ENCODE data around the gene PRKCH. TPM values are rescaled to one million over a fixed set of nuclear protein-coding genes. Genes with fewer than 3 reads are reported as not detected.

PRKCH gene
- polyA plus RNA-seq, 4 donors: 5.9 to 17.3 (median 12.9) TPM

- peak; percentile 92 for DNase-seq
- no peaks in the 10 kb centered on the region for H3K27me3 ChIP-seq (ENCODE audit: control insufficient read depth in 3 of 3, insufficient read depth in 3 of 3, low read length in 3 of 3)
- H3K27ac ChIP-seq (ENCODE audit: low read depth in 1 of 3, low read length in 2 of 3): peak overlapping the region in 2 of 3 donors; percentile 60 to 94
- peaks cover 18 to 24% (median 19%) of the 10 kb centered on the region in 3 donors for H3K4me1 ChIP-seq (ENCODE audit: control insufficient read depth in 3 of 3, insufficient read depth in 2 of 3, low read depth in 1 of 3, low read length in 2 of 3)
- H3K36me3 ChIP-seq (ENCODE audit: control insufficient read depth in 3 of 3, insufficient read depth in 2 of 3, low read depth in 1 of 3, low read length in 3 of 3): no peaks in the 10 kb centered on the region
- H3K4me3 ChIP-seq (ENCODE audit: low read depth in 1 of 3, low read length in 3 of 3): no peak overlapping the region
- FAIRE-seq: no peak
- 18 to 49% (median 27%) methylated on average over 8 of the region's 8 CpGs for WGBS, 3 donors
- H3K9me3 ChIP-seq (ENCODE audit: control insufficient read depth in 2 of 2, insufficient read depth in 1 of 2, low read depth in 1 of 2, low read length in 1 of 2): no peaks in the 10 kb centered on the region
These were observed 216.4 kb downstream of the PRKCH start for GRCh38 chr14:61537563-61538463.

- no peak for FAIRE-seq
- WGBS, 3 donors: 68 to 73% (median 71%) methylated on average over 5 of the region's 5 CpGs
- no peak for DNase-seq
- no peaks in the 10 kb centered on the region for H3K27me3 ChIP-seq (ENCODE audit: control insufficient read depth in 3 of 3, insufficient read depth in 3 of 3, low read length in 3 of 3)
- H3K9me3 ChIP-seq (ENCODE audit: control insufficient read depth in 2 of 2, insufficient read depth in 1 of 2, low read depth in 1 of 2, low read length in 1 of 2): no peaks in the 10 kb centered on the region
- H3K36me3 ChIP-seq (ENCODE audit: control insufficient read depth in 3 of 3, insufficient read depth in 2 of 3, low read depth in 1 of 3, low read length in 3 of 3): no peaks in the 10 kb centered on the region
- no peak overlapping the region for H3K4me3 ChIP-seq (ENCODE audit: low read depth in 1 of 3, low read length in 3 of 3)
- peak overlapping the region in 1 of 3 donors; percentile 5 for H3K27ac ChIP-seq (ENCODE audit: low read depth in 1 of 3, low read length in 2 of 3)
- peaks cover 14 to 24% (median 19%) of the 10 kb centered on the region in 3 donors for H3K4me1 ChIP-seq (ENCODE audit: control insufficient read depth in 3 of 3, insufficient read depth in 2 of 3, low read depth in 1 of 3, low read length in 2 of 3)
These were observed 217.2 kb downstream of the PRKCH start for GRCh38 chr14:61538464-61539022.

GRCh38 chr14:61539631-61540030, 218.3 kb downstream of the PRKCH start:
- Histone ChIP-seq H3K36me3 (ENCODE audit: control insufficient read depth in 3 of 3, insufficient read depth in 2 of 3, low read depth in 1 of 3, low read length in 3 of 3) (no peaks in the 10 kb centered on the region), H3K27me3 (ENCODE audit: control insufficient read depth in 3 of 3, insufficient read depth in 3 of 3, low read length in 3 of 3) (no peaks in the 10 kb centered on the region), H3K4me1 (ENCODE audit: control insufficient read depth in 3 of 3, insufficient read depth in 2 of 3, low read depth in 1 of 3, low read length in 2 of 3) (peaks cover 11 to 24% (median 19%) of the 10 kb centered on the region in 3 donors), H3K9me3 (ENCODE audit: control insufficient read depth in 2 of 2, insufficient read depth in 1 of 2, low read depth in 1 of 2, low read length in 1 of 2) (no peaks in the 10 kb centered on the region), H3K27ac (ENCODE audit: low read depth in 1 of 3, low read length in 2 of 3) (no peak overlapping the region), H3K4me3 (ENCODE audit: low read depth in 1 of 3, low read length in 3 of 3) (no peak overlapping the region)
- FAIRE-seq (no peak), DNase-seq (no peak)
- 95 to 97% (median 97%) methylated on average over 5 of the region's 5 CpGs for WGBS, 3 donors

GRCh38 chr14:61540931-61541330, 219.6 kb downstream of the PRKCH start:
- WGBS, 3 donors: 82 to 90% (median 85%) methylated on average over 7 of the region's 7 CpGs
- FAIRE-seq: no peak

GRCh38 chr14:61542848-61543790, 221.7 kb downstream of the PRKCH start:
- peaks cover 0 to 5% (median under 1%) of the 10 kb centered on the region in 3 donors for H3K36me3 ChIP-seq (ENCODE audit: control insufficient read depth in 3 of 3, insufficient read depth in 2 of 3, low read depth in 1 of 3, low read length in 3 of 3)
- H3K4me1 ChIP-seq (ENCODE audit: control insufficient read depth in 3 of 3, insufficient read depth in 2 of 3, low read depth in 1 of 3, low read length in 2 of 3): peaks cover under 1 to 9% (median under 1%) of the 10 kb centered on the region in 3 donors
- H3K27me3 ChIP-seq (ENCODE audit: control insufficient read depth in 3 of 3, insufficient read depth in 3 of 3, low read length in 3 of 3): no peaks in the 10 kb centered on the region
- H3K27ac ChIP-seq (ENCODE audit: low read depth in 1 of 3, low read length in 2 of 3): peak overlapping the region in 1 of 3 donors; percentile 77
- H3K4me3 ChIP-seq (ENCODE audit: low read depth in 1 of 3, low read length in 3 of 3): no peak overlapping the region
- DNase-seq (no peak), FAIRE-seq (no peak)
- whole genome bisulfite sequencing, 3 donors: 61 to 69% (median 66%) methylated on average over 8 of the region's 8 CpGs
- H3K9me3 ChIP-seq (ENCODE audit: control insufficient read depth in 2 of 2, insufficient read depth in 1 of 2, low read depth in 1 of 2, low read length in 1 of 2): no peaks in the 10 kb centered on the region

More at GRCh38 chr14:61540931-61541330, 219.6 kb downstream of the PRKCH start:
- Histone ChIP-seq H3K36me3 (ENCODE audit: control insufficient read depth in 3 of 3, insufficient read depth in 2 of 3, low read depth in 1 of 3, low read length in 3 of 3) (no peaks in the 10 kb centered on the region), H3K4me3 (ENCODE audit: low read depth in 1 of 3, low read length in 3 of 3) (no peak overlapping the region), H3K9me3 (ENCODE audit: control insufficient read depth in 2 of 2, insufficient read depth in 1 of 2, low read depth in 1 of 2, low read length in 1 of 2) (no peaks in the 10 kb centered on the region), H3K4me1 (ENCODE audit: control insufficient read depth in 3 of 3, insufficient read depth in 2 of 3, low read depth in 1 of 3, low read length in 2 of 3) (peaks cover 9 to 22% (median 19%) of the 10 kb centered on the region in 3 donors), H3K27ac (ENCODE audit: low read depth in 1 of 3, low read length in 2 of 3) (no peak overlapping the region), H3K27me3 (ENCODE audit: control insufficient read depth in 3 of 3, insufficient read depth in 3 of 3, low read length in 3 of 3) (no peaks in the 10 kb centered on the region)
- DNase-seq: no peak

- Histone ChIP-seq H3K4me3 (ENCODE audit: low read depth in 1 of 3, low read length in 3 of 3) (no peak overlapping the region), H3K27me3 (ENCODE audit: control insufficient read depth in 3 of 3, insufficient read depth in 3 of 3, low read length in 3 of 3) (no peaks in the 10 kb centered on the region), H3K9me3 (ENCODE audit: control insufficient read depth in 2 of 2, insufficient read depth in 1 of 2, low read depth in 1 of 2, low read length in 1 of 2) (no peaks in the 10 kb centered on the region), H3K27ac (ENCODE audit: low read depth in 1 of 3, low read length in 2 of 3) (peak overlapping the region in 1 of 3 donors; percentile 77), H3K4me1 (ENCODE audit: control insufficient read depth in 3 of 3, insufficient read depth in 2 of 3, low read depth in 1 of 3, low read length in 2 of 3) (peaks cover 0 to 6% (median 0%) of the 10 kb centered on the region in 3 donors), H3K36me3 (ENCODE audit: control insufficient read depth in 3 of 3, insufficient read depth in 2 of 3, low read depth in 1 of 3, low read length in 3 of 3) (peaks cover 0 to 7% (median 2%) of the 10 kb centered on the region in 3 donors)
- DNase-seq: no peak
- 84 to 88% (median 87%) methylated on average over 7 of the region's 7 CpGs for WGBS, 3 donors
- FAIRE-seq: no peak
These were observed 222.6 kb downstream of the PRKCH start for GRCh38 chr14:61543946-61544345.

- DNase-seq (no peak), FAIRE-seq (no peak)
- 80 to 94% (median 88%) methylated on average over 14 of the region's 14 CpGs for WGBS, 3 donors
- Histone ChIP-seq H3K36me3 (ENCODE audit: control insufficient read depth in 3 of 3, insufficient read depth in 2 of 3, low read depth in 1 of 3, low read length in 3 of 3) (peaks cover 0 to 7% (median 2%) of the 10 kb centered on the region in 3 donors), H3K4me1 (ENCODE audit: control insufficient read depth in 3 of 3, insufficient read depth in 2 of 3, low read depth in 1 of 3, low read length in 2 of 3) (peaks cover 0 to 6% (median 0%) of the 10 kb centered on the region in 3 donors), H3K9me3 (ENCODE audit: control insufficient read depth in 2 of 2, insufficient read depth in 1 of 2, low read depth in 1 of 2, low read length in 1 of 2) (no peaks in the 10 kb centered on the region), H3K27me3 (ENCODE audit: control insufficient read depth in 3 of 3, insufficient read depth in 3 of 3, low read length in 3 of 3) (no peaks in the 10 kb centered on the region), H3K27ac (ENCODE audit: low read depth in 1 of 3, low read length in 2 of 3) (peak overlapping the region in 1 of 3 donors; percentile 77), H3K4me3 (ENCODE audit: low read depth in 1 of 3, low read length in 3 of 3) (no peak overlapping the region)
These were observed 223.3 kb downstream of the PRKCH start for GRCh38 chr14:61544448-61545330.

Data from small intestine (tissue), 7 donors.